HG03064 (cell line): ENCODE data around the gene LDLRAD4.
A peak's percentile ranks its signal among the peaks of the same experiment; 100 is the strongest.

ENCODE experiments used
- ATAC-seq: cut with Tn5 transposase; IDR thresholded peaks from one replicate; pipeline ENCODE4 v1.9.1; 2021; ENCODE audit warnings: low read depth; ENCODE audit not compliant: unreplicated experiment

LDLRAD4 gene

GRCh38 chr18:13539050-13539449 is 320.5 kb downstream of the LDLRAD4 start:
- ATAC-seq, result no peak

DNA sequence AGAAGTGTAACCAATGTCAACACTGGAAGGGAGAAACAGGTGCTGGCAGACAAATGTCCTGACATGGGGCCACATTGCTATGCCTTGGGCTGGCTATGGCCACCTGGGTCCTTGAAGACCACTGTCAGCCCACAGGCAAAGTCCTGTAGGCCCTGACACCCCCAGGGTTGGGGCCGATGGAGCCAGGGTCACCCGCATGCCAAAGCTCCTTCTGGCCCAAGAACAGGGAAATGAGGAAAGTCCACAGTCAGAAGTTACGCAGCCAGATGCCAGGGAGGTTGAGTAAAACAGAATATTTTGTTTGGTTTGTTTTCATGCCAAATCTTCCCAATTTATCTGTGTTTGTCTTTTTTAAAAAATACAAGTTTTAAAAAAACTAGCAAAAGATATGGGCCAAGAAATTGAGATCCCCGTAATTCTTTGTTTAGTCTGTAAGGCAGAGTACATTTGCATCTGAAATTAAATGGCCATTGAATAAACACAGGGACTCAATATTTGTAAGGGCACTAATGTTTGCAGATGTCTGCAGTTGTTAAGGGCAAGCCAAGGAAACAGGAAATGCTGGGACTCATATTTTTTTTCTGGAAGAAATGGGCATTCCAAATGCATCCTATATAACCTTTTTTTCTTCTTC is 321.4 kb downstream of the LDLRAD4 start:
- no peak for ATAC-seq

DNA sequence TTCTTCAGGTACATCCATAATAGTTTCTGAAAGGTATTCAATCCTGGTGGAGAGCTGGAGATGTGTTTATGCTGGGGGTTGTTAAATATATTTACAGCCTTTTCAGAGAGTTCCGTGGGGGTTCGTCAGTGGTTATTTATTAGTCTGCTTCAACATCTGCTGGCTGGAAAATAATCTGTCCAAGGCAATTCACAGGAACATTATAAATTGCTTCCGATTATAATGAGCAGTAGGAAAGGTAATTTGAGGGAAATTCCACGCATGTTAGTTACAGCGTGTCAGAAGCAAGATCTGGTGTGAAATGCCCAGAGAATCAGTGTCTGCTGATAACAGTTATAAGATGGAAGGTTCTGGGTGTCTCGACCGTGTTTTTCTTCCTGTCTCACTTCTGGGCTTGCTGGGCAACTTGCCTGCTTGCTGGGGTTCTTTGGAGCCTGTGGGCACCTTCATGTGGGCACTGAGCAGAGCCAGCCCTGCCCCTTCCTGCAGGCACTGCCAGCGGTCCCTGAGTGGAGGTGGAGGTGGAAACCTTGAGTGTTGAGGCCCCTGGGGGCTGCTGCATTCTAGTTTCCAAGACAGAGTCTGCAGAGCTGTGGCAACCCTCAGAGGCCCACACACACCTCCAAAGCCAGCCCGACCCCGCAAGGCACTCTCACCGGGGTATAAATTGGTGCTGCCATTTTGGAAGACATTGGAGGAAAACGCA is 322.1 kb downstream of the LDLRAD4 start:
- no peak for ATAC-seq

DNA sequence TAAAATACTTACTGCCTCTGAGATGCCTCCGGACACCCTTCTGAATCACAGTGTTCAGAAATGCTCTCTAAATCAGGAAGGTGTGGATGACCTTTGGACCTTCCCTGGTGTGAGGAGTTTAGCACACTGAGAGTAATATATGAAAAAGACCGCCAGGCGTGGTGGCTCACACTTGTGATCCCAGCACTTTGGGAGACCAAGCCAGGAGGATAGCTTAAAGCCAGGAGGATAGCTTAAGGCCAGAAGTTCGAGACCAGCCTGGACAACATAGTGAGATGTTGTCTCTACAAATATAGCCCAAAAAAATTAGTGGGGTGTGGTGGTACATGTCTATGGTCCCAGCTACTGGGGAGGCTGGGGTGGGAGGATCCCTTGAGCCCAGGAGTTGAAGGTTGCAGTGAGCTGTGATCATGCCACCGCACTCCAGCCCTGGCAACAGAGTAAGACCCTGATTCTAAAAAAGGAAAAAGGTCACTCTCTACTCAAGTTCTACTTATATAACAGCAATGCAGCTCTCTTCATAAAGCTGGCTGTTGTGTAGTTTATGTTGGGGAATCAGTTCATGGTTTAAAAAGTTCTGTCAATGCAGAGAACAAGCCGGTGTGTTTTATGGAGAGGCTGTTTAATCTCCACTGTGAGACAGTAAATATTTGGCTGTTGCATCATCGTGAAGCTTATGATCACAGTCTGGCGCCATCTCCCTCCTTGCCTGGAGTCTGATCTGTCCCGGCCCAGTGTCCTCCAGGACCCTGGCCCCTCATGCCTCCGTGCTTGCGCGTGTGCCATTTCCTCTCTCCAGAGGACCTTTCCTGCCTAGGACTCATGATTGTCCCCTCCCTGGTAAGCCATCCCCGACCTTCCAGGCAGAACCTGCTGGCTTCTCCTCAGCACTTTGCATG is 323.3 kb downstream of the LDLRAD4 start:
- no peak for ATAC-seq

- no peak for ATAC-seq
Measured at GRCh38 chr18:13542520-13542847, 323.9 kb downstream of the LDLRAD4 start.

- ATAC-seq, result no peak
Measured at GRCh38 chr18:13543144-13543543, 324.6 kb downstream of the LDLRAD4 start.

DNA sequence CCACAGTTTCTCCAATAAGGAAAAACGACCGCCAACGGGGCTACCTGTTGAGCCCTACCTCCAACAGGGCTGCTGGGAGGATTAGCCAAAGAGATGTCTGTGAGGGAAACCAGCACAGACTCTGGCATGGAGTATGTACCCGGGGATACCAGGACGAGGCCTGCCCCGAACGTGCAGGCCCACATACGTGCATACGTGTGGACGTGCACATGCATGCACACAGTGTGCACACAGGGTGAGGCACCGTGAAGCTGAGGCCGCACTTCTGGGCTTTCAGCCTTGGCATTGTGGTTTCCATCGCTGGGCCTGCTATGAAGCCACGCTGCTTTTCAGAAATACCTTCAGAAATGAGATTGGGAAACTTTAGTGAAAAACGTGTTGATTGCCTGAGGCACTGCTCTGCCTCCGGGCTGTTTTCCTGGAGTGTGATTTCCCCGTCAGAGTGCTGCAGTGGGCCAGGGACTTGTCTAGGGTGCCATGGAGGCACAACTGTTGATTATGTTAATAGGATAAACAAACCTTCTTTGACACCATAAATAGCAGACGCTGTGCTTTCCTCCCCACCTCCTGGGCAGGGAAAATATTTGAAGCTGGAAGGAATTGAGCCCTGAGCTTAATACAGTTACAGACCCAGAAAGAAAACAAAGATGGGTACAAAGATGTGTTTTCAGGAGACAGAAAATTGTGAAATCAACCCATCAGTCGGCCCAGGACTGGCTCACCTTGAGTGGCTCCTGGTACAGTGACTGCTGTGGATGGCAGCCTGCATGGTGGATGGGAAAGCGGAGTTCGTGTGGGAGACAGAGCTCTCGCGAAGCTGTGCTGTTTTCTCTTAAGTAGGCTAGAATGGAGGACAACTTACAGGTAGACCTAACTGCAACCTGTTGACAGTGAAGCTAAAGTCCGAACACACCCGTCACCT is 325.5 kb downstream of the LDLRAD4 start:
- ATAC-seq, result no peak

DNA sequence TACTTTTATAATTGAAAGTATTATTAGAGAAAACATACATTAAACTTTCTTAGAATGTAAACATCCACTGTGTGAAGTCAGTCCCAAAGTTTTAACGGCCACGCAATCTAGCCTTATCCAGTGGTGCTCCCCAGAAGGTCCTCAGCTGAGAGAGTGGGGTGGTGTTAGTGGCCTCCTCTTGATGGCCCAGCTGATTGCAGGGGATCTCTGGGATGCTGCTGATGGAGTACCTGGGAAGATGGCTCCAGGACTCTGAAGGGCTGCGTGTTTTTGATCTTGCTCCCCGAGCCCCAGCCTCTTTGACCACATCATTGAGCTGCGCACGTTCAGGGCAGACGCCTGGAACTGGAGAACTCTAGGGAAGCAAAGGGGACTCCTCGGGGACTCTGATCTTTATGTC is 326.4 kb downstream of the LDLRAD4 start:
- ATAC-seq, result no peak

- ATAC-seq, result no peak
Measured at GRCh38 chr18:13545514-13545913, 327.0 kb downstream of the LDLRAD4 start.

DNA sequence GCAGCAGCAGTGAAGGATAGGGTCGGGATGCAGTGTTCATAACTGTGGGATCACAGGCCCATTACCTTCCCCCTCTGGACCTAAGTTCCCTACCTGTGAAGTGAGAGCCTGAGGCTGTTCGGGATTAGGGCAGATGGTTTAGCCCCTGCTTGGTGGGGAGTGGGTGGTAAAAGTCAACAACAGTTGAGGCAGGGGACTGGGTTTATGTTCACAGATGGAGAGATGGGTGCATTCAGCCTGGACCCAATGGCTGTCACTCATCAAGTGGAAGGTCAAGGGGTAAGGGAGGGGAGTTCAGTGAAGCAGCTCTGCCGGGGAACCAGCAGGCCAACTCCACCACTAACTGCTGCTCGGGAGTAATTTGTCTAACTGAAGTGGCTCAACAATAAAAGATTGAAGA is 327.4 kb downstream of the LDLRAD4 start:
- ATAC-seq, result no peak

DNA sequence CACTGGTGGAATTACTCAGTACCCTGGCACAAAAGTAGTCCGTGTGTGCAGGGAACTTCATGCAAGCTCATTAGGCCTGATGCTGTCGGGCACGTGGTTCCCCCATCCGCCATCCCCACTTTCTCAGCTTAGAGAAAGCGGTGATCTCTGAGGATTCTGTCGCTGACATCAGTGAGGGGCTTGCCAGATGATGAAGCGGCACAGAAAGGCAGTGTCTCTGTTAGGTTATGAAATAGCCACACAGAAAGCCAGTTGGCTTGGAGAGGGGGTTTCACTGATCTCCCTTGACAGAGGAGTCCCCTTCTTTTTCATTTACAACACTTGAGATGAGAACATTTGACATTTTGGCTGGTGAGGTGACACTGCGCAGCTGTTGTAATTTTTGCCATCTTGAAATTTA is 328.1 kb downstream of the LDLRAD4 start:
- ATAC-seq, result no peak

- ATAC-seq, result no peak
Measured at GRCh38 chr18:13547347-13547746, 328.8 kb downstream of the LDLRAD4 start.

DNA sequence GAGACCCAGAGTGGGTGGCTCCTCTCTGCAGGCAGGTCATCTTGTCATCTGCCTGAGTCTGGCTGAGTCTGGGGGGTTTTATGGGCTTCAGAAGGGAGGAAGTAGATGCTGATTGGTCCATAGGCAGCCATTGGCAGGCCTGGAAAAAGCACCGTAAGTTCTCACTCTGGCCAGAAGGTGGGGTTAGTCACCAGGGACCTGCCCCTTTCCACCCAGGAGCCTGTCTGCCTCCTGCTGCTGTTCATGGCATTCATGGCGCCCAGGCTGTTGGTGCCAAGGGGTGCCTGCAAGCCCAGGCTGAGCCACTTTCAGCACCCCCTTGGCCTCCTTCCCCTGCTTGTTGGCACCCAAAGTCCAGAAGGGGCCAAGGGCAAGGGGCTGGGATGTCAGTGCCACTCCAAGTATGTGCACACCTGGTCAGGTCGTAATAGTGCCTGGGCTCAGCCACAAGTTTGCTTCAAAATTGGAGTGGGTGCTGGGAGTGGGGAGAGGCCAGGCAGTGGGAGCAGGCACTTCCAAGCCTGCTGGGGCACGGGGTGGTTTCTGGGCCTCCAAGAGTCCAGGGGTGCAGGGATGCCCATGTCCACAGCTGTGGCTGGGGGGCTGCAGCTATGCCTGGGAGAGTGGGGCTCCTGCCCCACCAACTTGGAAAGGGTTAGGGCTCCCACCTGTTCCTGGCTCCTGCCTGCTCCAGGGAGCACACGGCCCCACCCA is 329.7 kb downstream of the LDLRAD4 start:
- ATAC-seq, result no peak

- peak; percentile 93 for ATAC-seq
Measured at GRCh38 chr18:13548966-13549879, 330.7 kb downstream of the LDLRAD4 start.

DNA sequence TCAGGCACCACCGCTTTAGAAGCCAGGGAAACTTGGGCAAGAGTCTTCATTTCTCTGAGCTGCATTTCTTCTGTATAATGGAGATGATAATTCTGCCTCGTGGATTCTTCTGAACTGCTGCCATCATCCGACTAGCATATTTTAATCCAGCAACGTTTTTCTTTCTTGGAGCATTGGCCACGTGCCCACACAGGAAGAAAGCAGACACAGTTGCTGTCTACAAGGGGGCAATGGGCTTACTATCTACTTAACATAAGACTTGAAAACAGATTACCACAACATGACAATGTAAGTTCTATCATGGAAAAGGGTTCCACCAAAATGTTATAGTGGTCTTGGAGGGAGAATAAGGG is 331.3 kb downstream of the LDLRAD4 start:
- no peak for ATAC-seq

DNA sequence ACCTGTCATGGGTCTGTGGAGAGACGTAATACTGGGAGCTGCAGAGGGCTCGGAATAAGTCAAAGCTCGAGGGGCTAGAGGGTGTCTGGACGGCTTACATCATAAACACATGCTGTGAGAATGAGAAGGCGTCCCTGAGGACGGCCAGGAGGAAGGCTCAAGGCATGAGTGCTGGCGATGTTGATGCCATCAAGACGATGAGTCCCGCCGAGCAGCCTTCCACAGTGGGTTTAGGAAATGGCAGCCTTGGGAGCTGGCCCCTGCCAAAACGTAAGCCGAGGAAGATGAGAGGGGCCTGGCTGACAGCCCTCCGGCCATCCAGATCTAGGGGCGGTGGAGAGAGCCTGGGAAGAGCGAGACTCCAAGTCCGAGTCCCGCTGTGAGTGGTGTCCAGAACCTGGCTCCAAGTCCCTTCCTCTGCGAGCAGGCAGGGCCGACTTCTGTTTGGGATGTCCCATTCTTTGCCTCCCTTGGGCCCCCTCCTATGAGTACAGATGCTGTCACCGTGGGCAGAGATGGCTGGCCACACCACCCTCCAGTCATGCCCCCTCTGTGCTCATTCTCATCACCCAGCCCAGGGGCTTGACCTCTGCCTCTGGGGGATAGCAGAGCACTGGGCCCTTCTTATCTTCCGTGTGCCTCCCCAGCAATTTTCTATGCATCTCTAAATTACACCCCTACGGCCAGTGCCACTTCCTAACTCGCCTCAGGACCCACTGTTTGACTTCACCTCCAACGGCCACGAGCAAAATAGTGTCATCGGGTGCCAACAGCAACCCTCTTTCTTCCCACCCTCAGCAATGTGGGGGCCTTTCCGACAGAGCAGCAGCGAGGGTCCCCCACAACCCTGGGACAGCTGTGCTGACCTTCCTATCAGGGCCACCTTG is 332.1 kb downstream of the LDLRAD4 start:
- no peak for ATAC-seq

GRCh38 chr18:13551305-13551603 is 332.7 kb downstream of the LDLRAD4 start:
- ATAC-seq, result no peak
